Activated CD4-positive, alpha-beta T cell treated with anti-CD3 and anti-CD28 coated beads, Interleukin-2, Interleukin-6, amounts not matched to agents 100 ng/mL and 50 ng/mL, durations not matched to agents 16 hours and 8 hours (primary cell): ENCODE measurements around the gene WEE1.

Source experiments
- DNase-seq: peaks from one replicate; pipeline ENCODE4 v3.0.0-alpha.2; 2020

Gene WEE1

DNA sequence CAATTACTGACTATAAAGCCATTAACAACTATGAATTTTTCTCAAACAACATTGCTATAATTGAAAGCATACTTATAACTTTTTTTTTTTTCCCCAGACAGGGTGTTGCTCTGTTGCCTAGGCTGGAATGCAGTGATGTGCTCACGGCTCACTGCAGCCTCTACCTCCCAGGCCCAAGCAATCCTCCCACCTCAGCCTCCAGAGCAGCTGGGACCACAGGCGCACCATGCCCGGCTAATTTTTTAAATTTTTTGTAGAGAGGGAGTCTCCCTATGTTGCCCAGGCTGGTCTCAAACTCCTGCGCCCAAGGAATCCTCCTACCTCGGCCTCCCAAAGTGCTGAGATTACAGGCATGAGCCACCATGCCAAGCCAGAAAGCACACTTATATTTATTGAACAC lies 6.1 kb upstream of the WEE1 start:
- DNase-seq, result no peak

GRCh38 chr11:9568161-9568853 lies 5.2 kb upstream of the WEE1 start:
- no peak for DNase-seq

GRCh38 chr11:9568854-9569587 lies 4.4 kb upstream of the WEE1 start:
- peak; percentile 55 for DNase-seq

GRCh38 chr11:9569588-9570164 lies 3.8 kb upstream of the WEE1 start:
- DNase-seq, result no peak

DNA sequence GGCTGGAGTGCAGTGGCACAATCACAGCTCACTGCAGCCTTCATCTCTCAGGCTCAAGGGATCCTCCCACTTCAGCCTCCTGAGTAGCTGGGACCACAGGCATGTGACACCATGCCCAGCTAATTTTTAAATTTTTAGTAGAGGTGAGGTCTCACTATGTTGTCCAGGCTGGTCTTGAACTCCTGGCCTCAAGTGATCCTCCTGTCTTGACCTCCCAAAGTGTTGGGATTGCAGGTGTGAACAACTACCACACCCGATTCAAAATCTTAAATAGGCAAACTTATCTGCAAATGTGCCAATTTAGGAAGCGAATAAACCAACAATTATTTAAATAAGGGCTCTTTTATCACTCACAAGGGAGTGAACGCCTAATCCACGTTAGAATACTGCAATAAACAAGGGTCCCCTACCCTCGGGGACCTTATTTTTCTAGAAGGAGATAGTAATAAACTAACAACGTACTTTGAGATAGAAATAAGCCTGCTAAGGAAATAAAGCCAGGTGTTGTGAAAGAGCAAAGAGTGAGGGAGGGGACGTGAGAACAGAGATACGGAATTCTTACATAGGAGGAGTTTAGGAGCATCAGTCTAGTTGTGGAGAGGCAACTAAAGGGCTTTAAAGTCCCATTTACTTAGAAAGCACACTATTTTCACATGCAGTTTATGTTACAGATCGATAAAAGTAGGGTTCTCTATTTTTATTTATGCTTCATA lies 3.0 kb upstream of the WEE1 start:
- no peak for DNase-seq

DNA sequence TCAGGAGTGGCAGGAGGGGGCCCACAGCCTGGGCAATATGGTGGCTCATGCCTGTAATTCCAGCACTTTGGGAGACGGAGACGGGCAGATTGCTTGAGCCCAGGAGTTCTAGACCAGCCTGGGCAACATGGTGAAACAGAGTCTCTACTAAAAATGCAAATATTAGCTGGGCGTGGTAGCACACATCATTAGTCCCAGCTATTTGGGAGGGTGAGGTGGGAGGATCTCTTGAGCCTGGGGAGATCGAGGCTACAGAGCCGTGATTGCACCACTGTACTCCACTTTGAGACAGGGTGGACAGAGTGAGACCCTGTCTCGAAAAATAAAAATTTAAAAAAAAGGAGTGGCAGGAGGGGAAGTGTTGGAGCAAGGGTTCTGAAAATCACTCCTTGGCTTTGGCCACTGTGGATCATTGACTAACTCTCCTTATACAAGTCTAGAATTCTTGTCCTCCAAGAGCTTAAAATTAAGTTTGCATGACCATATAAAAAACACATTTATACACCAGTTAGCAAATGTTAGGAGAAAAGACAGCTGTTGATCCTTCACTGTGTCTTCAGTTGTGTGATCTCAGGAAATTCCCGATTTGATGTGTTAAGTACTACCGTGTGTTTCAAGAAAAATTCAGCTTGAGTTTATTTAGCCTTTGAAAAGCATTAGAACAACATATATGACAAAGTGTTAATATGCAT lies 2.3 kb upstream of the WEE1 start:
- DNase-seq, result no peak

GRCh38 chr11:9571763-9572115 lies 1.7 kb upstream of the WEE1 start:
- no peak for DNase-seq

GRCh38 chr11:9573775-9574621 lies 528 bp downstream of the WEE1 start:
- DNase-seq, result peak; percentile 38

- peak; percentile 34 for DNase-seq
Measured at GRCh38 chr11:9574622-9575259, 1.3 kb downstream of the WEE1 start.

- DNase-seq, result peak; percentile 45
Measured at GRCh38 chr11:9575260-9576240, 2.1 kb downstream of the WEE1 start.

- DNase-seq, result no peak
Measured at GRCh38 chr11:9576701-9577381, 3.4 kb downstream of the WEE1 start.

GRCh38 chr11:9577556-9577955 lies 4.1 kb downstream of the WEE1 start:
- DNase-seq, result peak; percentile 30

DNA sequence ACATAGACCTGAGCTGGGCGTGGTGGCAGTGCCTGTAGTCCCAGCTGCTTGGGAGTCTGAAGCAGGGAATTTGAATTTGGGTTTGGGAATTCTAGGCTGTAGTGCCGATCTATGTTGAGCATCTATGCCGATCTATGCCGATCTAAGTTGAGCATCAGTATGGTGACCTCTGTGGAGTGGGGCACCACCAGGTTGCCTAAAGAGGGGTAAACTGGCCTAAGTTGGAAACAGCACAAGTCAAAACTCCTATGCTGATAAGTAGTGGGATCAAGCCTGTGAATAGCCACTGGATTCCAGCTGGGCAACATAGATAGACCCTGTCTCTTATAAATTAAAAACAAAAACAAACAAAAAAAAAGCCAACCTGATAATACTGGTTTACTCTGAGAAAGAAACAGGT lies 7.4 kb downstream of the WEE1 start:
- no peak for DNase-seq

DNA sequence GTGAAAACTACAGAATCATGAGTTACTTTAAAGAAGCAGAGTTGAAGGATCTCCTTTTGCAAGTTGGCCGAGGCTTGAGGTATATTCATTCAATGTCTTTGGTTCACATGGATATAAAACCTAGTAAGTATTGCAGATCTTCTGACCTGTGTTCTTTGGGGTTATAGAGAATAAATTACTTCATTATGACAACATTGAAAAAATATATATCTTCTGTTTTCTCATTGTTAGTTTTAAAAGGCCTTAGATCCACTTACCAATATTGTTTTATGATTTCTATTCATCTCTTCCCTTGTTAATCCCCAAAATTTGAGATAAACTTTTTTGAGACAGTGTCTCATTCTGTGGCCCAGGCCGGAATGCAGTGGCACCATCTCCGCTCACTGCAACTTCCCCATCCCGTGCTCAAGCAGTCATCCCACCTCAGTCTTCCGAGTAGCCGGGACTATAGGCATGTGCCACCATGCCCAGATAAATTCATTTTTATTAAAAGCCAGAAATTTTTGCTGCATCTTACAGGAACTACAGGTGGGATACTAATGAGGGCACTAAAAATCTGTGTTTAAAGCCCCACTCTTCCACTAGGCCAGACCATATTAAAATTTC lies 8.2 kb downstream of the WEE1 start:
- DNase-seq, result no peak

DNA sequence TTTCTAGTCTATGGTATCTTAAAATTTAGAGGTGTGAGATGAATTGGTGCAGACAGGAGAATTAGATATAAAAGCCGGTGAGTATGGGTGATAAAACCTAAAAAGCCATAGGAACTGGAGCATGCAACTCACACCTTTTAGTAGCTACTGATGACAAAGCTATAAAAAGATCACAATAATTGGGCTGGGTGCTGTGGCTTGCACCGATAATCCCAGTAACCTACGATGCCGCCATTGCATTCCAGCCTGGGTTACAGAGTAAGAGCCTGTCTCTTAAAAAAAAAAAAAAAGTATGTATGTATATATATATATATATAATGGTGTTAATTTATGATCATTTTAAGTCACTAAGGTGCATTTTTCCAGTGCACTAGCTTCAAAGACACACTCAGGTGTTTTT lies 17.2 kb downstream of the WEE1 start:
- DNase-seq, result no peak

- DNase-seq, result no peak
Measured at GRCh38 chr11:9594267-9595046, 21.0 kb downstream of the WEE1 start.

GRCh38 chr11:9596926-9597464 lies 23.5 kb downstream of the WEE1 start:
- no peak for DNase-seq

- no peak for DNase-seq
Measured at GRCh38 chr11:9600166-9600565, 26.7 kb downstream of the WEE1 start.
